ENCODE results near the gene MADD. TPM values are rescaled to one million over a fixed set of nuclear protein-coding genes. Genes with fewer than 3 reads are reported as not detected.

MADD gene
- total RNA-seq, 4 donors from 2014 or later: 43.2 to 65.5 (median 51.5) TPM

GRCh38 chr11:47329431-47329986, 59.6 kb downstream of the MADD start:
- no peak for TF ChIP-seq POLR2A (IDR thresholded peaks at IDR 0.05)
- no peak for TF ChIP-seq CTCF (IDR thresholded peaks at IDR 0.05)
- no peak overlapping the region for H3K4me3 ChIP-seq (ENCODE audit: low read depth, poor library complexity, severe bottlenecking)
- no peak for DNase-seq (ENCODE audit: low spot score in 2 of 2)
- intact Hi-C loops (cut with DNase I; ENCODE audit: low total_unique reads): no loop called here
- WGBS, 2 donors: 67 to 68% methylated on average over 12 of the region's 12 CpGs

DNA sequence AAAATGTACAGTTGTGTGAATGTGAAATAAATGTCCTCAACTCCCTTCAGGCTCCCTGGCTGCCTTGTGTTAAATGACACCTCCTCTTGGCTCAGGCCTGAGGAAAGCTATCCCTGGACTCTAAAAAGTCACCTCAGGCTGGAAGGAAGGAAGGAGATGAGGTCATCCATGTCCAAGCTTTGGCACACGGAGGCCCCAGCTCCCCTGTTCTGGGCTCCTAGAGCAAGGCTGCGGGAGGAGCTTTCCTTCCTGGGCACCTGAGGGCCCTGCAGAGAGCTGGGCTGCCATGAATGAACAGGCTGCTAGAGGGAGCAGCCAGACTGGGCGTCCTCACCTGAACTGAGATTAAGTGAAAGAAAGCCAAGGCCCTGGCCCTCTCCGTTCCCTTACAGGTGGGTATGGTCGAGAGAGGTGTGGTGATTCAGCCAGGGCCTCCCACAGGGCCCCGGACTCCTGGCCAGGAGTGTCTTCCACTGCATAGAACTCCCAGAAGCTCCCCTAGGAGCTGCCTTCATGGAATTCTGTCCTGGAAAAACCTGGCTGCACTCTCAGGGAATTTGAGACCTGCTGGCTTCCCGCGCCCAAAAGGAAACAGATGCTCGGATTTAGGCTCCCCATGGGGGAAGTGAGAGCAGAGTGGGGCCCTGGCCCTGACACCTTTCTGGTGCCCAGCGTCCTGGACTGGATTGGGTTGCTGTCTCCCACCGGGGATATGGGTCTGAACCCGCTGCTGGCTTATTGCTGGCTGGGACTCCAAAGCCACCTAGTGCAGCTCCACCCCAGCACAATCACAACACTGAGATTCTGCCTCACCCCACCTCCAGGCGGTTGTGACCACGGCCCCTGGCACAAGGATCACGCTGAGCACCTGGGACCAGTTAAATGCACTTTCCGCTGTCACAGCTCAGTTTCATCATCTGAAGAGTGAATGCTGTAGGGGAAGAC, 60.3 kb downstream of the MADD start:
- WGBS, 2 donors: 33 to 45% methylated on average over 13 of the region's 16 CpGs
- no peak for DNase-seq (ENCODE audit: low spot score in 2 of 2)
- no peak for TF ChIP-seq CTCF (IDR thresholded peaks at IDR 0.05)
- no peak for TF ChIP-seq POLR2A (IDR thresholded peaks at IDR 0.05)
- intact Hi-C loops (cut with DNase I; ENCODE audit: low total_unique reads): no loop called here
- H3K4me3 ChIP-seq (ENCODE audit: low read depth, poor library complexity, severe bottlenecking): no peak overlapping the region

DNA sequence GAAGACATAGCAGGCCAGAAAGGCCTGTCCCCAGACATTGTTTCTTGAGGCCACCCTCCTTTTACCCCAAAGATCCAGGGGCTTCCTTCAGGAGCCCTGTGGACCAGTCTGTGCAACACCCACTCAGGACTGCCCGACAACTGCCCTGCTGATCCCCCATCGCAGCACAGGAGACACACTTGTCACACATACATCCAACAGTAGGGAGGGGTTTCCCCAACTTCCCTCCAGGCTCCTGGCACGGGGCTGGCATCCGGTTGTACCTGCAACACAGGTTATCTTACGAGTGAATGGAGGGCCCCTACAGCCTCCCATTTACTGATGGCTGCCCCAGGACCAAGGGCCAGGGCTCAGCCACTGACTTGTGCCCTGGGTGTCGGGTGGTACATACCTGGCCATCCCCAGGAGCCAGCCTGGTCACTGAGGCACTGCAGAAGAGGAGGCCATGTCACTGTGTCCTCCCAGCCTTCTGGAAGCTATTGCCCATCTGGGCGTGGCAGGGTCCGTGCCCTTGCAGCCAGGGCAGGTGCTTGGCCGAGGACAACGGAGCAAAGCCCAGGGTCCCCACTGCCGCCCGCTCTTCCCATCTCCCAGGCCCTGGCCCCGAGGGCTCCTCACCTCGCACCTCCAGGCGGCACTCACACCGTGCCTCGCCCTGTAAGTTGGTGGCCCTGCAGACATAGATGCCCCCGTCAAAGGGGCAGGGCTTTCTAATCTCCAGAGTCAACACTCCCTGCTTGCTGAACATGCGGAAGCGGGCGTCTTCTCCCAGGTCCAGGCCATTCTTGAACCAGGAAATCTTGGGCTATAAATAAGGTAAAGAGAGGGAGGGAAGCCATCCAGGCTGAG, 61.7 kb downstream of the MADD start:
- TF ChIP-seq CTCF (IDR thresholded peaks at IDR 0.05) (no peak), POLR2A (IDR thresholded peaks at IDR 0.05) (no peak)
- 71 to 76% methylated on average over 14 to 21 of the region's 21 CpGs for WGBS, 2 donors
- intact Hi-C loops (cut with DNase I; ENCODE audit: low total_unique reads): no loop called here
- no peak overlapping the region for H3K4me3 ChIP-seq (ENCODE audit: low read depth, poor library complexity, severe bottlenecking)
- DNase-seq (ENCODE audit: low spot score in 2 of 2): no peak

GRCh38 chr11:47332303-47332711, 62.4 kb downstream of the MADD start:
- DNase-seq (ENCODE audit: low spot score in 2 of 2): no peak
- no peak for TF ChIP-seq CTCF (IDR thresholded peaks at IDR 0.05)
- no peak for TF ChIP-seq POLR2A (IDR thresholded peaks at IDR 0.05)
- intact Hi-C loops (cut with DNase I; ENCODE audit: low total_unique reads): no loop called here
- WGBS, 2 donors: 78% methylated on average over 13 of the region's 13 CpGs
- H3K4me3 ChIP-seq (ENCODE audit: low read depth, poor library complexity, severe bottlenecking): no peak overlapping the region

- intact Hi-C loops (cut with DNase I; ENCODE audit: low total_unique reads): no loop called here
- no peak overlapping the region for H3K4me3 ChIP-seq (ENCODE audit: low read depth, poor library complexity, severe bottlenecking)
- 92 to 94% methylated on average over 15 to 18 of the region's 20 CpGs for WGBS, 2 donors
- TF ChIP-seq POLR2A (IDR thresholded peaks at IDR 0.05): no peak
- TF ChIP-seq CTCF (IDR thresholded peaks at IDR 0.05): no peak
- no peak for DNase-seq (ENCODE audit: low spot score in 2 of 2)
These were observed 63.0 kb downstream of the MADD start for GRCh38 chr11:47332791-47333525.

Data from lower leg skin (tissue), 4 donors.